GM23248 (cell line): ENCODE measurements around the gene IDH3A.

ENCODE experiments used
- EZH2 ChIP-seq: fragments of 200-600 bp; sonication (generic); IDR thresholded peaks from 2 replicates; pipeline ENCODE4 v1.6.1; 2018; ENCODE audit warnings: antibody characterized with exemption, mild to moderate bottlenecking; ENCODE audit not compliant: insufficient read depth, poor library complexity, severe bottlenecking
- EZH2phosphoT487 ChIP-seq: fragments of 200-600 bp; sonication (generic); IDR thresholded peaks from 2 replicates; pipeline ENCODE4 v1.6.1; 2018; ENCODE audit warnings: antibody characterized with exemption, moderate library complexity, mild to moderate bottlenecking, low read depth; ENCODE audit not compliant: insufficient read depth

- TF ChIP-seq EZH2 (no peak), EZH2phosphoT487 (no peak)
Measured at GRCh38 chr15:78108300-78109084, 40.7 kb upstream of the IDH3A start.
